ENCODE measurements around the gene TTC7B.

The TTC7B gene

GRCh38 chr14:90554341-90554740 lies 261.9 kb downstream of the TTC7B start:
- DNase-seq: no peak

- DNase-seq: no peak
Measured at GRCh38 chr14:90553921-90554336, 262.3 kb downstream of the TTC7B start.

GRCh38 chr14:90553298-90553920 lies 262.8 kb downstream of the TTC7B start:
- DNase-seq: no peak

- no peak for DNase-seq
Measured at GRCh38 chr14:90552465-90553297, 263.5 kb downstream of the TTC7B start.

GRCh38 chr14:90551733-90552464 lies 264.3 kb downstream of the TTC7B start:
- DNase-seq: no peak

- no peak for DNase-seq
Measured at GRCh38 chr14:90551070-90551704, 265.0 kb downstream of the TTC7B start.

- no peak for DNase-seq
Measured at GRCh38 chr14:90549794-90550641, 266.2 kb downstream of the TTC7B start.

GRCh38 chr14:90548455-90548854 lies 267.8 kb downstream of the TTC7B start:
- DNase-seq: no peak

- DNase-seq: no peak
Measured at GRCh38 chr14:90547968-90548367, 268.3 kb downstream of the TTC7B start.

GRCh38 chr14:90547250-90547649 lies 269.0 kb downstream of the TTC7B start:
- no peak for DNase-seq

- no peak for DNase-seq
Measured at GRCh38 chr14:90546767-90547166, 269.5 kb downstream of the TTC7B start.

GRCh38 chr14:90545966-90546751 lies 270.1 kb downstream of the TTC7B start:
- no peak for DNase-seq

- no peak for DNase-seq
Measured at GRCh38 chr14:90545382-90545781, 270.8 kb downstream of the TTC7B start.

- DNase-seq: no peak
Measured at GRCh38 chr14:90544971-90545370, 271.3 kb downstream of the TTC7B start.

GRCh38 chr14:90544566-90544965 lies 271.7 kb downstream of the TTC7B start:
- DNase-seq: no peak

- DNase-seq: no peak
Measured at GRCh38 chr14:90543876-90544275, 272.4 kb downstream of the TTC7B start.

GRCh38 chr14:90541076-90541634 lies 275.1 kb downstream of the TTC7B start:
- no peak for DNase-seq

- DNase-seq: no peak
Measured at GRCh38 chr14:90540437-90540836, 275.8 kb downstream of the TTC7B start.

- no peak for DNase-seq
Measured at GRCh38 chr14:90539996-90540395, 276.2 kb downstream of the TTC7B start.

- DNase-seq: no peak
Measured at GRCh38 chr14:90539496-90539775, 276.8 kb downstream of the TTC7B start.
